ENCODE measurements around the gene GXYLT1. TPM values are rescaled to one million over a fixed set of nuclear protein-coding genes. Genes with fewer than 3 reads are reported as not detected.
"Not testable (repeated sequence)": the region's sequence is repeated elsewhere in the genome, so short reads cannot be mapped to it uniquely, and the experiment has no call there.

GXYLT1 gene
- total and polyA plus RNA-seq, 2 of the 13 experiments (the other 11 are each of a cell fraction or from before 2014, with no cell fraction given): 7.8 to 17.0 TPM

DNA sequence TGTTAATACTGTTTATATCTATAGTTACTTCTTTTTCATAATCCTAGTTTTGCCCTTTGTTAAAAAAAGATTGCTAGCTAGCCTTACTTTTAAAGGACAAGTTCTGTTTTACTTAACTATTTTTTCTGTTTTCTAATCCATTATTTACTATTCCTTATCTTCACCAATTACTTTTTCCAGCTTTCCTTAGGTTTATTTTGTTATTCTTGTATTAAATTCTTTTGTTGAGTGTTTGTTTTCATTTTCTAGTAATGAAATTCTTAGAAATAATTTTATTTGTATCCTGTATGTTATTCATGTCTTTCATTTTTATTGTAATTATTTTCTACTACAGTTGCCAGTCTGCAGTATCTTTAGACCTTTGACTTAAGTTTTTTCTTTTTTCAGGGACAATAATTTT is 45.7 kb upstream of the GXYLT1 start:
- Histone ChIP-seq H4K20me1 (ENCODE audit: insufficient read depth, low read length) (no peaks in the 10 kb centered on the region), H3K4me1 (ENCODE audit: insufficient read depth, low read length) (no peaks in the 10 kb centered on the region), H3K36me3 (replicated peaks in 1 of 2; ENCODE audit: control insufficient read depth in 1 of 2, insufficient read depth in 2 of 2, low read length in 2 of 2) (peaks cover 3 to 7% of the 10 kb centered on the region in 2 experiments; a peak in 3 of 5 replicates), H3K27ac (ENCODE audit: extremely low read length, insufficient read depth, low read length) (no peak overlapping the region), H3K4me3 (replicated peaks in 1 of 3; ENCODE audit: insufficient read depth in 1 of 3, low read depth in 2 of 3, low read length in 3 of 3) (no peak overlapping the region), H2AFZ (ENCODE audit: low read length) (no peak overlapping the region), H3K79me2 (ENCODE audit: insufficient read depth, low read length) (no peaks in the 10 kb centered on the region), H3K4me2 (ENCODE audit: low read depth, low read length) (no peak overlapping the region), H3K27me3 (ENCODE audit: control insufficient read depth in 1 of 2, insufficient read depth in 2 of 2, low read length in 2 of 2) (no peaks in the 10 kb centered on the region), H3K9me3 (ENCODE audit: low read length) (no peaks in the 10 kb centered on the region), H3K9ac (ENCODE audit: insufficient read depth, low read depth, low read length) (no peak overlapping the region)
- in situ Hi-C loops (cut with HindIII; ENCODE audit: extremely low pct_ligation_motif_present, low pct_unique_long_range_greater_than_20kb) (no loop called here), intact Hi-C loops (cut with micrococcal nuclease; ENCODE audit: unreplicated experiment) (no loop called here)
- TF ChIP-seq HNF4G (IDR thresholded peaks at IDR 0.05; ENCODE audit: borderline replicate concordance, low read depth, low read length) (no peak), HNF4G (CRISPR knock-in tag; IDR thresholded peaks at IDR 0.05; ENCODE audit: borderline replicate concordance, low read depth) (no peak), ZNF510 (CRISPR knock-in tag; IDR thresholded peaks at IDR 0.05; ENCODE audit: low read depth) (no peak), CENPX (CRISPR knock-in tag; IDR thresholded peaks at IDR 0.05) (no peak), ZNF160 (CRISPR knock-in tag; IDR thresholded peaks at IDR 0.05) (no peak), MBD4 (IDR thresholded peaks at IDR 0.05; ENCODE audit: borderline replicate concordance, low read length) (no peak)
- no TSS peak for BruUV-seq (replicated peaks)
- no peak for DNase-seq (ENCODE audit: low spot score)
- ChIA-PET POLR2A (no interaction called here), CTCF (ENCODE audit: low intra/inter-chr PET ratio, low total read pairs) (no interaction called here)
- FAIRE-seq: no peak
- ATAC-seq: no peak

DNA sequence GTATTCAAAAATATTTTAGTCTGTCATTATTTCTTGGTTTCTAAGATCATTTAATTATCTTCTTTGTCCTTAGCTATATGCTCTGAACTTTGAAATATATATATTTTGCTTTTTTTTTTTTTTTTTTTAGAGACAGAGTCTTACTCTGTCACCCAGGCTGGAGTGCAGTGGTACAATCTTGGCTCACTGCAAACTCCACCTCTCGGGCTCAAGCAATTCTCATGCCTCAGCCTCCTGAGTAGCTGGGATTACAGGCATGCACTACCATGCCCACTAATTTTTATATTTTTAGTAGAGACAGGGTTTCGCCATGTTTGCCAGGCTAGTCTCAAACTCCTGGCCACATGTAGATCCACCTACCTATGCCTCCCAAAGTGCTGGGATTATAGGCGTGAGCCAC is 43.6 kb upstream of the GXYLT1 start:
- H3K27ac ChIP-seq (ENCODE audit: extremely low read length, insufficient read depth, low read length); DNase-seq (ENCODE audit: low spot score); ATAC-seq; H3K4me1 ChIP-seq (ENCODE audit: insufficient read depth, low read length); H2AFZ ChIP-seq (ENCODE audit: low read length); CTCF ChIA-PET (ENCODE audit: low intra/inter-chr PET ratio, low total read pairs); H3K4me3 ChIP-seq (replicated peaks in 1 of 3; ENCODE audit: insufficient read depth in 1 of 3, low read depth in 2 of 3, low read length in 3 of 3); H3K4me2 ChIP-seq (ENCODE audit: low read depth, low read length); in situ Hi-C loops (cut with HindIII; ENCODE audit: extremely low pct_ligation_motif_present, low pct_unique_long_range_greater_than_20kb); H3K79me2 ChIP-seq (ENCODE audit: insufficient read depth, low read length); BruUV-seq (replicated peaks); H3K27me3 ChIP-seq (ENCODE audit: control insufficient read depth in 1 of 2, insufficient read depth in 2 of 2, low read length in 2 of 2); FAIRE-seq; POLR2A ChIA-PET; intact Hi-C loops (cut with micrococcal nuclease; ENCODE audit: unreplicated experiment); H3K9ac ChIP-seq (ENCODE audit: insufficient read depth, low read depth, low read length); H3K36me3 ChIP-seq (replicated peaks in 1 of 2; ENCODE audit: control insufficient read depth in 1 of 2, insufficient read depth in 2 of 2, low read length in 2 of 2); H3K9me3 ChIP-seq (ENCODE audit: low read length); H4K20me1 ChIP-seq (ENCODE audit: insufficient read depth, low read length): not testable (repeated sequence)
- 96% methylated on average over 3 of the region's 3 CpGs for WGBS (ENCODE audit: low lambda C conversion rate)

All from HepG2 (cell line).